Neural progenitor cell (in vitro differentiated cells): ENCODE data around the gene SYT13.

Experiments
- EZH2 ChIP-seq: fragments of 200-600 bp; sonication (generic); IDR thresholded peaks from 2 replicates; pipeline ENCODE4 v1.6.1; 2017; ENCODE audit warnings: antibody characterized with exemption, mild to moderate bottlenecking, moderate library complexity
- EZH2phosphoT487 ChIP-seq: fragments of 200-600 bp; sonication (generic); IDR thresholded peaks from 2 replicates; pipeline ENCODE4 v1.6.1; 2017; ENCODE audit warnings: antibody characterized with exemption
- TF ChIP-seq, protein P1 (sequence below): fragments of 200-600 bp; sonication (generic); IDR thresholded peaks from 2 replicates; pipeline ENCODE4 v1.5.1; 2017; ENCODE audit warnings: antibody characterized with exemption, mild to moderate bottlenecking

DNA sequence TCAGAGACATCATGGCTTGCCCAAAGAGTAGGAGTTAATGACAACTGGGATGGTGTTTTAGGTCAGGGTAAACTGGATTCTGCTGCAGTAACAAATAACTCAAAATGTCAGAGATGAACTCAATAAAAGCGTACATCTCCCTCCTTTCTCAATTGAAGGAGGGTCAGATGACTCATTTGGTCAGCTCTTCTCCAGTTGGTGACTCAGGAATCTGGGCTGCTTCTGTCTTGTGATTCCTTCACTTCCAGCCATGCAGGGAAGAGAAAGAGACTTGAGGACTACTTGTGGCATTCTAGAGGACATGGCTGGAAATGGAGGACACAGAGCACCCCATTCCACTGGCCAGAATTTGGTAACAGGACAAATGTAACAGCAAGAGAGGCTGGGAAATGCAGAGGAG, 3.2 kb upstream of the SYT13 start:
- TF ChIP-seq, protein P1, sequence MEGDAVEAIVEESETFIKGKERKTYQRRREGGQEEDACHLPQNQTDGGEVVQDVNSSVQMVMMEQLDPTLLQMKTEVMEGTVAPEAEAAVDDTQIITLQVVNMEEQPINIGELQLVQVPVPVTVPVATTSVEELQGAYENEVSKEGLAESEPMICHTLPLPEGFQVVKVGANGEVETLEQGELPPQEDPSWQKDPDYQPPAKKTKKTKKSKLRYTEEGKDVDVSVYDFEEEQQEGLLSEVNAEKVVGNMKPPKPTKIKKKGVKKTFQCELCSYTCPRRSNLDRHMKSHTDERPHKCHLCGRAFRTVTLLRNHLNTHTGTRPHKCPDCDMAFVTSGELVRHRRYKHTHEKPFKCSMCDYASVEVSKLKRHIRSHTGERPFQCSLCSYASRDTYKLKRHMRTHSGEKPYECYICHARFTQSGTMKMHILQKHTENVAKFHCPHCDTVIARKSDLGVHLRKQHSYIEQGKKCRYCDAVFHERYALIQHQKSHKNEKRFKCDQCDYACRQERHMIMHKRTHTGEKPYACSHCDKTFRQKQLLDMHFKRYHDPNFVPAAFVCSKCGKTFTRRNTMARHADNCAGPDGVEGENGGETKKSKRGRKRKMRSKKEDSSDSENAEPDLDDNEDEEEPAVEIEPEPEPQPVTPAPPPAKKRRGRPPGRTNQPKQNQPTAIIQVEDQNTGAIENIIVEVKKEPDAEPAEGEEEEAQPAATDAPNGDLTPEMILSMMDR = no peak
- no peak for TF ChIP-seq EZH2phosphoT487
- TF ChIP-seq EZH2 = no peak
